ENCODE data around the gene WWOX.
"Not testable (repeated sequence)": the region's sequence is repeated elsewhere in the genome, so short reads cannot be mapped to it uniquely, and the experiment has no call there.

The WWOX gene

GRCh38 chr16:78686601-78687000 is 587.1 kb downstream of the WWOX start:
- DNase-seq (ENCODE audit: low spot score): no peak

- no peak for DNase-seq (ENCODE audit: low spot score)
These were observed 589.6 kb downstream of the WWOX start for GRCh38 chr16:78689028-78689427.

GRCh38 chr16:78689536-78689935 is 590.1 kb downstream of the WWOX start:
- DNase-seq (ENCODE audit: low spot score): no peak

- DNase-seq (ENCODE audit: low spot score): no peak
These were observed 591.1 kb downstream of the WWOX start for GRCh38 chr16:78690510-78690909.

GRCh38 chr16:78691746-78692145 is 592.3 kb downstream of the WWOX start:
- not testable (repeated sequence) for DNase-seq (ENCODE audit: low spot score)

- no peak for DNase-seq (ENCODE audit: low spot score)
These were observed 594.0 kb downstream of the WWOX start for GRCh38 chr16:78693496-78693895.

GRCh38 chr16:78694414-78694813 is 595.0 kb downstream of the WWOX start:
- no peak for DNase-seq (ENCODE audit: low spot score)

GRCh38 chr16:78695391-78695790 is 595.9 kb downstream of the WWOX start:
- no peak for DNase-seq (ENCODE audit: low spot score)

- DNase-seq (ENCODE audit: low spot score): no peak
These were observed 597.3 kb downstream of the WWOX start for GRCh38 chr16:78696797-78697196.

GRCh38 chr16:78697426-78697825 is 598.0 kb downstream of the WWOX start:
- DNase-seq (ENCODE audit: low spot score): no peak

GRCh38 chr16:78703936-78704335 is 604.5 kb downstream of the WWOX start:
- DNase-seq (ENCODE audit: low spot score): no peak

GRCh38 chr16:78704416-78704815 is 605.0 kb downstream of the WWOX start:
- DNase-seq (ENCODE audit: low spot score): no peak

GRCh38 chr16:78705694-78706093 is 606.2 kb downstream of the WWOX start:
- DNase-seq (ENCODE audit: low spot score): peak; percentile 8

GRCh38 chr16:78706637-78707036 is 607.2 kb downstream of the WWOX start:
- DNase-seq (ENCODE audit: low spot score): no peak

GRCh38 chr16:78709137-78709884 is 609.9 kb downstream of the WWOX start:
- DNase-seq (ENCODE audit: low spot score): no peak

- no peak for DNase-seq (ENCODE audit: low spot score)
These were observed 615.7 kb downstream of the WWOX start for GRCh38 chr16:78715106-78715505.

- no peak for DNase-seq (ENCODE audit: low spot score)
These were observed 616.2 kb downstream of the WWOX start for GRCh38 chr16:78715673-78716072.

- no peak for DNase-seq (ENCODE audit: low spot score)
These were observed 618.7 kb downstream of the WWOX start for GRCh38 chr16:78718141-78718540.

GRCh38 chr16:78720416-78720815 is 621.0 kb downstream of the WWOX start:
- no peak for DNase-seq (ENCODE audit: low spot score)

GRCh38 chr16:78727536-78727935 is 628.1 kb downstream of the WWOX start:
- DNase-seq (ENCODE audit: low spot score): no peak

- DNase-seq (ENCODE audit: low spot score): no peak
These were observed 630.2 kb downstream of the WWOX start for GRCh38 chr16:78729687-78730086.

- DNase-seq (ENCODE audit: low spot score): no peak
These were observed 632.3 kb downstream of the WWOX start for GRCh38 chr16:78731785-78732184.

- DNase-seq (ENCODE audit: low spot score): no peak
These were observed 633.2 kb downstream of the WWOX start for GRCh38 chr16:78732696-78733095.

- no peak for DNase-seq (ENCODE audit: low spot score)
These were observed 635.9 kb downstream of the WWOX start for GRCh38 chr16:78735337-78735736.

Measured in hematopoietic multipotent progenitor cell treated with erythropoietin and hydrocortisone succinate and interleukin-3 and kit ligand, for 15 days (in vitro differentiated cells).